CD4-positive, alpha-beta T cell (primary cell): ENCODE data around the gene AFF2. TPM values are rescaled to one million over a fixed set of nuclear protein-coding genes. Genes with fewer than 3 reads are reported as not detected.

ENCODE experiments used
- ATAC-seq: fragments of 200-7000 bp; cut with Tn5 transposase; one replicate; pipeline ENCODE4 v1.10.0; 2022; ENCODE audit warnings: mild to moderate bottlenecking; ENCODE audit not compliant: poor library complexity
- CTCF ChIA-PET: fragments of 350-600 bp; sonication (Branson Sonifier 250); formaldehyde crosslinking; loops from one replicate; lab custom pipeline; 2021; ENCODE audit warnings: antibody characterized with exemption, inconsistent platforms; lab: Charles Lee
- POLR2A ChIA-PET: fragments of 350-600 bp; sonication (Branson Sonifier 250); formaldehyde crosslinking; loops from one replicate; lab custom pipeline; 2021; ENCODE audit warnings: antibody characterized with exemption, inconsistent platforms; lab: Charles Lee
- DNase-seq, 14 experiments: peaks; one replicate each; pipeline ENCODE4 v3.0.0-alpha.2; 2013 to 2020; ENCODE audit warnings: mixed read lengths in 2 of 14
- H3K27ac ChIP-seq, 2 donors: one replicate each; pipeline versions ENCODE4 v1.5.1 to v1.7.0; 2013; ENCODE audit warnings: low read length in 2 of 2, low read depth in 1 of 2, mild to moderate bottlenecking in 1 of 2
- H3K27me3 ChIP-seq, 2 experiments: 1 replicate in 1 of 2; 2 replicates in 1 of 2; pipeline versions ENCODE4 v1.6.1 to v1.7.0; 2013; ENCODE audit warnings: low read length in 2 of 2, control low read depth in 1 of 2, mild to moderate bottlenecking in 1 of 2, moderate library complexity in 1 of 2; ENCODE audit not compliant: insufficient read depth in 2 of 2, control insufficient read depth in 1 of 2
- H3K36me3 ChIP-seq: one replicate; pipeline ENCODE4 v1.6.1; 2013; ENCODE audit warnings: low read length, control low read depth; ENCODE audit not compliant: insufficient read depth
- H3K4me1 ChIP-seq: one replicate; pipeline ENCODE4 v1.6.1; 2013; ENCODE audit warnings: low read length, control low read depth; ENCODE audit not compliant: insufficient read depth
- H3K4me3 ChIP-seq: one replicate; pipeline ENCODE4 v1.5.1; 2013; ENCODE audit warnings: mild to moderate bottlenecking, low read length, moderate library complexity
- H3K9me3 ChIP-seq, 2 experiments: 1 replicate in 1 of 2; 2 replicates in 1 of 2; pipeline versions ENCODE4 v1.6.1 to v1.7.0; 2013; ENCODE audit warnings: low read length in 2 of 2, mild to moderate bottlenecking in 2 of 2, control low read depth in 1 of 2, moderate library complexity in 1 of 2; ENCODE audit not compliant: control insufficient read depth in 1 of 2, insufficient read depth in 1 of 2
- H3K27ac Mint-ChIP-seq: one replicate; pipeline ENCODE4 v1.8.0; 2020; ENCODE audit warnings: mixed read lengths
- H3K27me3 Mint-ChIP-seq: one replicate; pipeline ENCODE4 v1.8.0; 2021; ENCODE audit warnings: mixed read lengths
- H3K36me3 Mint-ChIP-seq: one replicate; pipeline ENCODE4 v1.8.0; 2021; ENCODE audit warnings: low read depth, mixed read lengths
- H3K4me1 Mint-ChIP-seq: one replicate; pipeline ENCODE4 v1.8.0; 2021; ENCODE audit warnings: low read depth, mixed read lengths
- H3K4me3 Mint-ChIP-seq: one replicate; pipeline ENCODE4 v1.8.0; 2020; ENCODE audit warnings: mild to moderate bottlenecking, mixed read lengths
- H3K9me3 Mint-ChIP-seq: one replicate; pipeline ENCODE4 v1.8.0; 2020; ENCODE audit warnings: mixed read lengths
- CTCF ChIP-seq: fragments of 200-600 bp; IDR thresholded peaks from one replicate; pipeline ENCODE4 v1.8.0; 2022; ENCODE audit warnings: antibody characterized with exemption, mild to moderate bottlenecking
- intact Hi-C, 2 experiments: fragments of 100-400 bp; cut with DNase I in 1 of 2; cut with micrococcal nuclease in 1 of 2; formaldehyde crosslinking; loops; one replicate each; pipeline versions ENCODE4 v1.15.1 to v1.9.0; 2023 to 2025; cut with DNase I, micrococcal nuclease
- total RNA-seq, 174 experiments: library from RNA in 2 of 174; stranded (reverse) in 2 of 174; gene quantifications; one replicate each; pipeline ENCODE4 v1.2.3 and lab custom pipeline; 2021 to 2026

AFF2 gene
- total RNA-seq, 2 experiments from 2014 or later: 5.9 to 6.2 TPM

GRCh38 chrX:148567229-148567628, 66.8 kb downstream of the AFF2 start:
- intact Hi-C loops: no loop called here
- Mint-ChIP-seq H3K36me3 (no peaks in the 10 kb centered on the region), H3K9me3 (no peaks in the 10 kb centered on the region), H3K4me3 (no peak overlapping the region), H3K4me1 (peaks cover 6% of the 10 kb centered on the region), H3K27ac (no peak overlapping the region), H3K27me3 (no peaks in the 10 kb centered on the region)
- no peaks in the 10 kb centered on the region for H3K9me3 ChIP-seq
- H3K36me3 ChIP-seq: no peaks in the 10 kb centered on the region
- ChIA-PET CTCF (no interaction called here), POLR2A (no interaction called here)
- H3K4me3 ChIP-seq: no peak overlapping the region
- no peak for ATAC-seq
- H3K27ac ChIP-seq: no peak overlapping the region
- no peak for TF ChIP-seq CTCF
- H3K27me3 ChIP-seq: no peaks in the 10 kb centered on the region
- no peaks in the 10 kb centered on the region for H3K4me1 ChIP-seq
- DNase-seq: no peak

DNA sequence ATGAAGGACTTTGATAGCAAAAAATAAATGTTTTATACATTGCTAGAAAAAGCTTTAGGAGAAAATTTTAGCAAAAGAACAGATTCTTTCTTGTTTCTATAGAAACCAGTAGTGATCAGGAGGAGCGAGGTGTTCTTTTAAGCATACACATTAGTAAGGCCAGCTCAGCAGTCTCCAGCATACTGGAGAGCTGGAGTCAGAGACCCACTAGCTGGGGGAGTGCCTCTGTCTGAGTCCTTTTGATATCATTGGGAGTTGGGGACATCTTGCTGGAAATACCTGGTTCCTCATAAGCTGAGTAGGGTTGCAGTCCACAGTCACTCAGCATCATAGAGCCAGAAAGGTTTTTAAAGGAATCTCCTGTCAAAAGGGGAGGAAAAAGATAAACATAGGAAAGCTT, 67.4 kb downstream of the AFF2 start:
- Mint-ChIP-seq H3K27ac (no peak overlapping the region), H3K9me3 (no peaks in the 10 kb centered on the region), H3K27me3 (no peaks in the 10 kb centered on the region), H3K4me1 (peaks cover 3% of the 10 kb centered on the region), H3K4me3 (no peak overlapping the region), H3K36me3 (no peaks in the 10 kb centered on the region)
- Histone ChIP-seq H3K36me3 (no peaks in the 10 kb centered on the region), H3K4me1 (no peaks in the 10 kb centered on the region), H3K27ac (no peak overlapping the region), H3K9me3 (no peaks in the 10 kb centered on the region), H3K27me3 (no peaks in the 10 kb centered on the region), H3K4me3 (no peak overlapping the region)
- no peak for ATAC-seq
- ChIA-PET POLR2A (no interaction called here), CTCF (no interaction called here)
- no peak for DNase-seq
- intact Hi-C loops: no loop called here
- TF ChIP-seq CTCF: no peak

DNA sequence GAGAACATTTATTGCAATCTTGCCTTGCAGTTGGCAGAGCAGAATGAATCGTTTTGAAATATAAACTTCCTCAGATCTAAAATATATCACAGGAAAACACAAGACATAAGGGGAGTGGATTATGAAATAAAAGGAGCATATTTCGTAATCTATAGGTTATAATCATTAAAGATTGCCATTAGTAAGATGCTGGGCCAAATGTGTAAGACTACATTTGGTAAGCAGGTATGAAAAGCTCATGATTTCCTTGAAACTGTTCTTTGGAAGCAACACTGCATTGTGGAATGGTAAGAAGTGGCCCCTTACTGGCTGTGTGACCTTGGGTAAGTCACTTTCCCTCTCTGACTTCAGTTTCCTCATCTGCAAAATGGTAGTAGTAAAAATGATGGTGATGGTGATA, 68.3 kb downstream of the AFF2 start:
- ATAC-seq: no peak
- Mint-ChIP-seq H3K4me3 (no peak overlapping the region), H3K4me1 (no peaks in the 10 kb centered on the region), H3K27me3 (no peaks in the 10 kb centered on the region), H3K27ac (no peak overlapping the region), H3K36me3 (no peaks in the 10 kb centered on the region), H3K9me3 (no peaks in the 10 kb centered on the region)
- CTCF ChIA-PET: no interaction called here
- H3K27ac ChIP-seq: no peak overlapping the region
- no peak for DNase-seq
- TF ChIP-seq CTCF: no peak
- H3K9me3 ChIP-seq: no peaks in the 10 kb centered on the region
- POLR2A ChIA-PET: no interaction called here
- H3K4me3 ChIP-seq: no peak overlapping the region
- no peaks in the 10 kb centered on the region for H3K4me1 ChIP-seq
- intact Hi-C loops: no loop called here
- no peaks in the 10 kb centered on the region for H3K27me3 ChIP-seq
- no peaks in the 10 kb centered on the region for H3K36me3 ChIP-seq
